AG09319 (cell line): ENCODE measurements around the gene ACSM3.
"Not testable (repeated sequence)": the region's sequence is repeated elsewhere in the genome, so short reads cannot be mapped to it uniquely, and the experiment has no call there.

Experiments used
- DNase-seq: peaks from one replicate; pipeline ENCODE4 v3.0.0-alpha.2; 2010; ENCODE audit warnings: low read depth; ENCODE audit errors: extremely low read depth
- TF ChIP-seq, protein P1 (sequence below): IDR thresholded peaks from 2 replicates; pipeline ENCODE4 v1.5.1; 2011; ENCODE audit warnings: low read depth, mild to moderate bottlenecking, inconsistent platforms, low read length, moderate library complexity

Gene ACSM3

DNA sequence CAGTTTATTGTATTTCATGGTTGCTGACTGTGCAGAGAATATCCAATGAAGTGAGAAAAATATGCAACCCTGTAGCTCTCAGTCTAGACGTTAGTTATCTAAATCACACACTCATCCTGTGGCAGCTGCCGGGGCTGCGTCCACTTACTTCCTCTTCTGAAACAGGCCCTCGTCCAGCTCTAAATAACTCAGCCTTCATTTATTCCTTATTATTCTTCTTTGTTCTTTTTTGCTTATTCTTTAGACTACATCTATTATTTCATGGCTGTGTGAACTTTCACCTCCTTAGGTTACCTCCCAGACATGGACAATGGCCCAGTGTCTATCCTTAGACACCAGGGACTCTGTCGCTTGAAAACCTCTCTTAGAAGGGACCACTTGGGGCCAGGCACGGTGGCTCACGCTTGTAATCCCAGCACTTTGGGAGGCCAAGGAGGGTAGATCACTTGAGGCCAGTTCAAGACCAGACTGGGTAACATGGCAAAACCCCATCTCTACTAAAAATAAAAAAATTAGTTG is 18.8 kb upstream of the ACSM3 start:
- TF ChIP-seq, protein P1, sequence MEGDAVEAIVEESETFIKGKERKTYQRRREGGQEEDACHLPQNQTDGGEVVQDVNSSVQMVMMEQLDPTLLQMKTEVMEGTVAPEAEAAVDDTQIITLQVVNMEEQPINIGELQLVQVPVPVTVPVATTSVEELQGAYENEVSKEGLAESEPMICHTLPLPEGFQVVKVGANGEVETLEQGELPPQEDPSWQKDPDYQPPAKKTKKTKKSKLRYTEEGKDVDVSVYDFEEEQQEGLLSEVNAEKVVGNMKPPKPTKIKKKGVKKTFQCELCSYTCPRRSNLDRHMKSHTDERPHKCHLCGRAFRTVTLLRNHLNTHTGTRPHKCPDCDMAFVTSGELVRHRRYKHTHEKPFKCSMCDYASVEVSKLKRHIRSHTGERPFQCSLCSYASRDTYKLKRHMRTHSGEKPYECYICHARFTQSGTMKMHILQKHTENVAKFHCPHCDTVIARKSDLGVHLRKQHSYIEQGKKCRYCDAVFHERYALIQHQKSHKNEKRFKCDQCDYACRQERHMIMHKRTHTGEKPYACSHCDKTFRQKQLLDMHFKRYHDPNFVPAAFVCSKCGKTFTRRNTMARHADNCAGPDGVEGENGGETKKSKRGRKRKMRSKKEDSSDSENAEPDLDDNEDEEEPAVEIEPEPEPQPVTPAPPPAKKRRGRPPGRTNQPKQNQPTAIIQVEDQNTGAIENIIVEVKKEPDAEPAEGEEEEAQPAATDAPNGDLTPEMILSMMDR, result no peak
- DNase-seq, result no peak

- TF ChIP-seq, protein P1, result no peak
- no peak for DNase-seq
Observed at GRCh38 chr16:20746461-20746860, 17.4 kb upstream of the ACSM3 start.

GRCh38 chr16:20747030-20747816 is 16.6 kb upstream of the ACSM3 start:
- TF ChIP-seq, protein P1, result no peak

GRCh38 chr16:20749474-20749873 is 14.3 kb upstream of the ACSM3 start:
- no peak for DNase-seq
- TF ChIP-seq, protein P1, result no peak

More at GRCh38 chr16:20747030-20747816, 16.6 kb upstream of the ACSM3 start:
- no peak for DNase-seq

DNA sequence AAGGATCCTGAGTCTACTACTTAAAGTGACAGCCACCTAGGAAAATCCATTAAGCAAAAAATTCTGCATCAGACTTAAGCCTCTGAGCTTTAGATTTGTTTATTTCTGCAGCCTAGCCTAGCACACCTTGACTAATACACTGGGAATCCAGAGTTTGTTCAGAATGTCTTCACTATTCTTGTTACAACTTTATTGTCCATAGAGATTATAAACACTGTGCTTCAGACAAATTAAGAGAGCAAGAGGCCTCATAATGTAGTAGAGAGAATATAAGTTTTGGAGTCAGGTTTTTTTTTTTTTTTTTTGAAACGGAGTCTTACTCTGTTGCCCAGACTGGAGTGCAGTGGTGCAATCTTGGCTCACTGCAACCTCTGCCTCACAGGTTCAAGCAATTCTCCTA is 13.3 kb upstream of the ACSM3 start:
- DNase-seq, result no peak
- TF ChIP-seq, protein P1, result no peak

GRCh38 chr16:20753727-20754126 is 10.1 kb upstream of the ACSM3 start:
- TF ChIP-seq, protein P1, result no peak
- no peak for DNase-seq

GRCh38 chr16:20755238-20755637 is 8.6 kb upstream of the ACSM3 start:
- DNase-seq, result no peak
- TF ChIP-seq, protein P1, result no peak

DNA sequence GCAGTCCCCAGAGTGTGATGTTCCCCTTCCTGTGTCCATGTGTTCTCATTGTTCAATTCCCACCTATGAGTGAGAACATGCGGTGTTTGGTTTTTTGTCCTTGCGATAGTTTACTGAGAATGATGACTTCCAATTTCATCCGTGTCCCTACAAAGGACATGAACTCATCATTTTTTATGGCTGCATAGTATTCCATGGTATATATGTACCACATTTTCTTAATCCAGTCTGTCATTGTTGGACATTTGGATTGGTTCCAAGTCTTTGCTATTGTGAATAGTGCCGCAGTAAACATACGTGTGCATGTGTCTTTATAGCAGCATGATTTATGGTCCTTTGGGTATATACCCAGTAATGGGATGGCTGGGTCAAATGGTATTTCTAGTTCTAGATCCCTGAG is 8.0 kb upstream of the ACSM3 start:
- DNase-seq, result not testable (repeated sequence)
